ENCODE measurements around the gene ATP6V1D. TPM values are rescaled to one million over a fixed set of nuclear protein-coding genes. Genes with fewer than 3 reads are reported as not detected.

The ATP6V1D gene
- 134 and 158 TPM in 2 replicates for total RNA-seq

DNA sequence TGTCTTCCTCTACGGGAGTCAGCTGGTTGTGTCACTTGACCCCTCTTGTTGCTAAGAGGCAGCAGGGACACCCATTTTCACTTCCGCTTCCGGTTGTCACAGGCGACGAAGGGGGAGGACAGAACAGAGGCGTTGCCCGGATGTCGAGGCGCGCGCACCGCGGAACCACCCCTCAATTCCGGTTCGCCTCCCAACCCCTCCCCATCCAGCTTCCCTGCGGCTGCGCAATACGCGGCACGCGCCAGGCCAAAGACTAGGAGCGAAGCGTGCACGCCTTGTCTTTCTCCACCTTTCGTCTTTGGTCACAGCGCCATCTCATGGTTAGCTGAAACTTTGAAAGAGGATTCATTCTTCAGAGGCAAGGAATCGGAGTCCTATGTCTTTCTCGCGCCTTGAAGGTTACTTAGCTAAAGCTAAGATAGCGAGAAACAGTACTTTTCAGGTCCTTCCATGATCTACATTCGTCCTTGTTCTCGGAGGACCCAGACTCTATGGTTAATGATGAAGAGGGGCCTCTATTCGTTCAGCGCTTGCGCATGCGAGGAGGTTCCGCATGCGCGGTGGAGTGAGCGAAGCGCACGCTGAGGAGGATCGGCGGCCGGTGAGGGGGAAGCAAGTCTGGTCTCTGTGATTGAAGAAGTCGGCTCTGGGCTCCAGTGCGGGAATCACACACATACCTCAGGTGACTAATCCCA is at the start of gene ATP6V1D, which contains the start of gene EIF2S1:
ATP6V1D (minus strand) TSS at position 30 of the 695 bp plus-strand sequence. CDS start 106 bp downstream, outside the sequence.
EIF2S1 (plus strand) TSS at position 554 of the 695 bp plus-strand sequence. CDS start 4,440 bp downstream, outside the sequence.

Other genes starting within 250 kb of the ATP6V1D start
- gene GARIN2, start 170.4 kb downstream of the ATP6V1D start, total RNA-seq: not detected in 2 replicates
- gene PALS1, start 118.4 kb downstream of the ATP6V1D start, total RNA-seq: 36.8 and 54.3 TPM in 2 replicates
- gene EIF2S1, start 524 bp upstream of the ATP6V1D start, total RNA-seq: 185 and 281 TPM in 2 replicates
- gene PLEK2, start 52.4 kb upstream of the ATP6V1D start, total RNA-seq: 8.9 and 17.9 TPM in 2 replicates
- 1.8 and 2.4 TPM in 2 replicates for gene TMEM229B, start 128.9 kb upstream of the ATP6V1D start, total RNA-seq
- gene PLEKHH1, start 173.5 kb upstream of the ATP6V1D start, total RNA-seq: 1.0 and 1.5 TPM in 2 replicates
- gene PIGH, start 240.5 kb upstream of the ATP6V1D start, total RNA-seq: 10.2 and 13.7 TPM in 2 replicates

All from smooth muscle cell of the umbilical artery (primary cell).